Erythroblast (primary cell): ENCODE results near the gene GXYLT1.
"Not testable (repeated sequence)": the region's sequence is repeated elsewhere in the genome, so short reads cannot be mapped to it uniquely, and the experiment has no call there.

ENCODE experiments used
- GATA1 ChIP-seq: IDR thresholded peaks from 2 replicates; pipeline ENCODE4 v1.6.1; 2011; ENCODE audit warnings: low read depth, mild to moderate bottlenecking, control low read depth, low read length, moderate library complexity
- POLR2A ChIP-seq: IDR thresholded peaks from 2 replicates; pipeline ENCODE4 v1.6.1; 2011; ENCODE audit warnings: mild to moderate bottlenecking, low read length

DNA sequence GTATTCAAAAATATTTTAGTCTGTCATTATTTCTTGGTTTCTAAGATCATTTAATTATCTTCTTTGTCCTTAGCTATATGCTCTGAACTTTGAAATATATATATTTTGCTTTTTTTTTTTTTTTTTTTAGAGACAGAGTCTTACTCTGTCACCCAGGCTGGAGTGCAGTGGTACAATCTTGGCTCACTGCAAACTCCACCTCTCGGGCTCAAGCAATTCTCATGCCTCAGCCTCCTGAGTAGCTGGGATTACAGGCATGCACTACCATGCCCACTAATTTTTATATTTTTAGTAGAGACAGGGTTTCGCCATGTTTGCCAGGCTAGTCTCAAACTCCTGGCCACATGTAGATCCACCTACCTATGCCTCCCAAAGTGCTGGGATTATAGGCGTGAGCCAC lies 43.6 kb upstream of the GXYLT1 start:
- not testable (repeated sequence) for TF ChIP-seq POLR2A, GATA1
